Activated T-cell treated with anti-CD3 and anti-CD28 coated beads, Interleukin-2, amount 50 U/mL, for 1 hour (primary cell): ENCODE data around the gene HNRNPF.
"Not testable (repeated sequence)": the region's sequence is repeated elsewhere in the genome, so short reads cannot be mapped to it uniquely, and the experiment has no call there.

Experiments used
- DNase-seq: peaks from one replicate; pipeline ENCODE4 v3.0.0-alpha.2; 2020

Gene HNRNPF

GRCh38 chr10:43342279-43343125, 66.5 kb downstream of the HNRNPF start:
- DNase-seq: no peak

- DNase-seq: no peak
Observed at GRCh38 chr10:43341450-43341849, 67.5 kb downstream of the HNRNPF start.

- DNase-seq: no peak
Observed at GRCh38 chr10:43340619-43341018, 68.4 kb downstream of the HNRNPF start.

- no peak for DNase-seq
Observed at GRCh38 chr10:43340101-43340500, 68.9 kb downstream of the HNRNPF start.

- DNase-seq: no peak
Observed at GRCh38 chr10:43339136-43339535, 69.8 kb downstream of the HNRNPF start.

GRCh38 chr10:43338117-43338516, 70.9 kb downstream of the HNRNPF start:
- no peak for DNase-seq

GRCh38 chr10:43337536-43337935, 71.5 kb downstream of the HNRNPF start:
- DNase-seq: not testable (repeated sequence)

GRCh38 chr10:43336641-43337318, 72.2 kb downstream of the HNRNPF start:
- no peak for DNase-seq

GRCh38 chr10:43336061-43336460, 72.9 kb downstream of the HNRNPF start:
- DNase-seq: no peak
